SKM-1 treated with dmso at 0.1 percent for 144 hours (cell line): ENCODE data around the gene GATA5.
"Not testable (repeated sequence)": the region's sequence is repeated elsewhere in the genome, so short reads cannot be mapped to it uniquely, and the experiment has no call there.

Experiments
- DNase-seq: peaks from one replicate; lab custom pipeline; 2025; ENCODE audit not compliant: unreplicated experiment; lab: John Stamatoyannopoulos, UW

The GATA5 gene

DNA sequence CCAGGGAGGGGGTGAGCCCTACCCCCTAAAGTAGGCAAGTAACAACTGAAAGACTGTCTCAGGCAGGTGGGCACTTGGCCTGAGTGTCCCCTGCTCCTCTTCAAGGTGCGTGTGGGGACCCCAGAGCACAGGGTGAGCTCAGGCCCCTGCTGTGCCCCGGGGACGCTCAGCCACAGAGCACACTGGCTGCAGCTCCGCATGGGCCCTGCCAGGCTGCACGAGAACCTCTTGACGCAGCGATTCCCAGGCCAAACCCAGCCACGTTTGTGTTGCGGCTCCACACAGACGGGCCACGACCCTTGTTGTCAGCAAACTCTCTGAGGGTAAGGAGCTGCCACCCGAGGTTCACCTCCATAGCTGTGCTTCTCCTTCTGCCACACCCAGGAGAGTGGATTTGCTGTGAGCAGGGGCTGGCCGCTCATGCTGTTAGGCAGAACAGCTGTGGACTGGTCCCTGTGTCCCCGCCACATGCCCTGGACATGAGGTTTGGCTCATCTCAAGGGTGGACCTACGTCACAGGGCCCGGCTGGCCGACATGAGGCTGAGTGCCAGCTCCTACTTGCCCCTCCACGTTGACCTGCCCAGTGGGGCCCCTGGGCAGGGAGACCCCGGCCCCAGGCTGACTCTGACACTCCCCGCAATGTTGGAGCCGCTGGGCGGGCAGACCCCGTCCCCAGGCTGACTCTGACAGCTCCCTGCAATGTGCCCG, 29.7 kb upstream of the GATA5 start:
- no peak for DNase-seq

- no peak for DNase-seq
Measured at GRCh38 chr20:62504323-62504722, 28.5 kb upstream of the GATA5 start.

GRCh38 chr20:62503401-62504178, 27.8 kb upstream of the GATA5 start:
- DNase-seq, result no peak

GRCh38 chr20:62502496-62503095, 26.8 kb upstream of the GATA5 start:
- no peak for DNase-seq

DNA sequence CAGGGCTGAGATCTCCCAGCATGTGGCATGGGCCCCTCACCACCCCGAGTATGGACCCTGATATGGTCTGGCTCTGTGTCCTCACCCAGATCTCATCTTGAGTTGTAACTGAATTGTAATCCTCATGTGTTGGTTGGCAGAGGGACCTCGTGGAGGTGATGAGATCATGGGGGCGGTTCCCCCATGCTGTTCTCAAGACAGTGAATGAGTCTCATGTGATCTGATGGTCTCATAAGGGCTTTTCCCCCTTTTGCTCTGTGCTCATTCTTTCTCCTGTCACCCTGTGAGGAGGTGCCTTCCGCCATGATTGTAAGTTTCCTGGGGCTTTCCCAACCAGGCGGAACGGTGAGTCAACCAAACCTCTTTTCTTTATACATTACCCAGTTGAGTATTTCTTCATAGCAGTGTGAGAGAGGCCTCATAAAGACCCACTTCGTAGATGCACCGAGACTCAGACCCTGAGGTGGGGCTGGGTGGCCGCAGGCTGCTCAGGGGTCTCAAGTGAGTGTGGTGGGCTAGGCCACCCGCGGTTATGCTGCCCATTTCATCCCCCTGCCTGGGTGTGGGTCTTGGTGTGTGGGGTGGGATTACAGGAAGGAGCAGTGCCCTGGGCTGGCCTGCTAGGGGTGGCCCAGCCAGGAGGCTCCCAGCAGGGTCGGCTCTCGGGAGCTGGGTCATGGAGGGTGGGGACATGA, 26.2 kb upstream of the GATA5 start:
- DNase-seq, result no peak

DNA sequence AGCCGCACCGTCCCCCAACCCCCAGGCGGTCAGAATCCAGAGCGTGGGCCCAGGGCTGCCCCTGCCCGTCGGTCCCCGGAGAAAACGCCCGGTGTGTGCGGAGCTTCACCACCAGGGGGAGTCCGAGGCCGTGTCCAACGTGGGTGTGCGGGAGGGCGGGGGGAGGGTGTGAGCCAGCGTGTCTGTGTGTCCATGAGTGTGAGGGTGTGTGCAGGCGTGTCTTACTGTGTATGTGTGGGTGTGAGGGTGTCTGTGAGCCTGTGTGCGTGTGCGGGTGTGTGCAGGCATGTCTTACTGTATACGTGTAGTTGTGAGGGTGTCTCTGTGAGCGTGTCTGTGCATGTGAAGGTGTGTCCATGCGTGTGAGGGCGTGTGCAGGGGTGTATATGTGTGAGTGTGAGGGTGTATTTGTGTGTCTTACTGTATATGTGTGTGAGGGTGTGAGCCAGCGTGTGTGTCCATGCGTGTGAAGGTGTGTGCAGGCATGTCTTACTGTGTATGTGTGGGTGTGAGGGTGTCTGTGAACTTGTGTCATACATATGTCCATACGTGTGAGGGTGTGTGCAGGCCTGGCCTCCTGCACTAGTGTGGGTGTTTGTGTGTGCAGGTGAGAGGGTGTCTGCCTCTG, 24.6 kb upstream of the GATA5 start:
- DNase-seq, result peak; percentile 56

GRCh38 chr20:62499758-62500236, 24.0 kb upstream of the GATA5 start:
- DNase-seq, result no peak

DNA sequence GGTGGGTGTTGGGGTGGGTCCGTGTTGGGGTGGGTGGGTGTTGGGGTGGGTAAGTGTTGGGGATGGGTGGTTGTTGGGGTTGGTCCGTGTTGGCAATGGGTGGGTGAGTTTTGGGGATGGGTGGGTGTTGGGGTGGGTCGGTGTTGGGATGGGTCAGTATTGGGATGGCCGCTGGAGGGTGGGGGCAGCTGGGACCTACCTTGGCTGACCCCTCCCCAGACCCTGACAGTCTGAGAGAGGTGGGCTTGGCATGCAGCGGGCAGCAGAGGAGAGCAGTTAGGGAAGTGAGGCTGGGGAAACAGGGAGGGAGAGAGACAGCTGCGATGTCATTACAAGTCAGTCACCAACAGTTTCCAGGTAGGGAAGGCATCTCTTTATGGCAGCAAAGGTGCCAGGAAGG, 23.1 kb upstream of the GATA5 start:
- no peak for DNase-seq

DNA sequence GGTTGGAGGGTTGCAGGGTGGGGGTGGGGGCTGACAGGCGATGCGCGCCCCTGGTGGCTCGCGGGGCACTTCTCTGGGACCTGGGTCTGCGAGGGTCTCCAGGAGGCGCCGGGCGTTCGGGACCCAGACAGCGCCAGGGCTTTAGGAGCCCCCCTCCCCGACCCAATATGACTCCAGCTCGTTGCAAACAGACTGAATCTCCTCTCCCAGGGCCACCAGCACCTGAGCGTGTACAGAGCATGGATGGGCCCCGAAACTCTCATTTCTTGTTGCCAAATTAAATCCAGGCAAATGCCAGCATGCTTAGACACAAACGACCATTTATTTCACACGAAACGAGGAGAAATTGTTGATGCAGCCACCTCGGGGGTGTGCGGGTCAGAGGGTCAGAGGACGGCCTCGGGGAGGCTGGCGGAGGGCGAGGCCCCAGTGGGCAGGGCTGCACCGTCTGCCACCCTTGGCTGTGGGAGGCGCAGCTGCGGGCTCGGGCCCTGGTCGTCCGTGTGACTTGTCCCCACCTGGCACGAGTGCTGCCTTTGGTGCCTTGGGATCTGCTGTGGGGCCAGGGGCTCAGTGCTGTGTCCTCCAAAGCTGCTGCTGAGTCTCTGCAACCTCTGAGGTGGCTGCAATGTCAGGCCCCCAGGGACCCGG, 20.9 kb upstream of the GATA5 start:
- no peak for DNase-seq

DNA sequence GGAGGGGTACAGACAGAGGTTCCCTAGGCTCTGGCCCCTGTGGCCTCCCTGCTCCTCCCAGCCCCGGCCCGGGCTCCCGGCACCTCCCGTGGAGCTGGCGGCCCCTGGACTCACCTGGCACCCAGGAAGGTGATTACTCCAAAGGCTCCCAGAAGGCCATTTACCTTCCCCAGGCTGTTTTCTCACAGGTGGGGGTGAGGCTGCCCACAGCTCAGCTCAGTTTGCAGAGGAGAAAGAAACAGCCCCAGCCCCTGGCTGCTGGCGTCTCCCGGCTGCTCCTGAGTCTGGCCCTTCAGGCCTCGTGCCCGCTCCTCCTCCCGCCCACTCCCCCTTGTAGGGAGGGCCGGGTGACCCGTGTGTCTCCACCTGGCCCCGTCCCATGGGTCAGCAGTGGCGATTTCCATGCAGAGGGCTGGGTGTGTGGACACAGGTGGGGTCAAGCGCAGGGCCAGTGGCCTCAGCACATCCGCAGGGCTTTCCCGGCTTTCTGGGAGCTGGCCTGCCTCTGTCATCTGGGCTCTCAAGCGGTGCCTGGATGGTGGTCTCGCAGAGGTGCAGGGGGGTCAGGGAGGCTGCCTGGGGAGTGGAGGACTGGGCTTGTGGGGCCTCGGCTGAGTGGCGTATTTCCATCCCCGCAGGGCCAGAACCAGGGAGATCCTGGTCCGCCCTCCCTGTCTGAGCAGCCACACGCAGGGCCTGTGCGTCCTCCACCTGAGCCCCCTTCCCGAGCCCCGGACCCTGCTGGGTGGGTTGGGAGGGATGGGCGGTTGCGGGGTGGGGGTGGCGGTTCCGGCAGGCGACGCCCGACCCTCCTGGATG, 20.2 kb upstream of the GATA5 start:
- no peak for DNase-seq

- peak; percentile 26 for DNase-seq
Measured at GRCh38 chr20:62494980-62495748, 19.4 kb upstream of the GATA5 start.

DNA sequence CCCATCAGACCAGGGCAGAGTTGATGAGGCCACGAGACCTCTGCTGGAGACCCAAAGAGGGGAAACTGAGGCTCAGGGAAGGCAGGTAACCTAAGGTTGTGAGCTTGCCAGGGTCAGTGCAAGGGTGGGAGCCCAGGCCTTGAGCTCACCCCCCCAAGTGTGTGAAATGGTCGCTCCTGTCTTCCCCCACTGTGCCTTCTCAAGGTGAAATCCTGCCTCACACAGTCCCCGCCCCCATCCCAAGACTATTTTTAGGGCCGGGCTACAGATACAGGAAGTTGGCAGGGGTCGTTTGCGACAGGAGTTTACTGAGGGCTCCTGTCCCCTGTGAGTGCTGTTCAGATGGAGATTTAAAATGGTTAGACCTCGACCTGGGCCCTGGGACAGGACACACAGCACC, 18.7 kb upstream of the GATA5 start:
- DNase-seq, result peak; percentile 54

GRCh38 chr20:62493886-62494285, 18.1 kb upstream of the GATA5 start:
- no peak for DNase-seq

DNA sequence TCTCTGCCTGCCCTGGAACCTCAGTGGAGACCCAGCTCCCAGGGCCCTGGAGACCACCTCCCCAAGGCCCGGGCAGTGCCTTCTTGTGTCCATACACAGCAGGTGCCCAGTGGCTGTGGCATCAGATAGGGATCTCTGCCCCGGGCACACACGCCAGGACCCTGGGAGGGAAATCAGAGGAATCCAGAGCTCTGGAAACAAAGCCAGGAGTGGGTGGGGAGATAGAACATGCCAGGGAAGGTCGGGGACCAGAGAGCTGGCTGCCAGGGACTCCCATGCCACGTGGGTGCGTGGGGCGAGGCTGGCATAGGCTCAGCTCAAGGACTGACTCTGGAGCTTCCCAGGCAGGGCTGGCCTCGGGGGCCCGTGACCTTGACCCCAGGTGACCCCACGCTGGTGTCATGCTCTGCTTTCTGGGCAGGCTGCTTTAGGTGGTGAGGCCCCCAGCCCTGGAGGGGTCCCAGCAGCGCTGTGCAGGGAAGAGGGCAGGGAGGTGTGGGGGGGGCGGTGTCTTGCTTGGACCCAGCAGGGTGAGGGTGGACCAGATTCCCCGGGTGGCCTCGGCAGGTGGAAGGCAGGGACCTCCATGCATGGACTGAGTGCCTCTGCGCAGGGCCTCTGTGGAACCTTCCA, 17.6 kb upstream of the GATA5 start:
- no peak for DNase-seq

DNA sequence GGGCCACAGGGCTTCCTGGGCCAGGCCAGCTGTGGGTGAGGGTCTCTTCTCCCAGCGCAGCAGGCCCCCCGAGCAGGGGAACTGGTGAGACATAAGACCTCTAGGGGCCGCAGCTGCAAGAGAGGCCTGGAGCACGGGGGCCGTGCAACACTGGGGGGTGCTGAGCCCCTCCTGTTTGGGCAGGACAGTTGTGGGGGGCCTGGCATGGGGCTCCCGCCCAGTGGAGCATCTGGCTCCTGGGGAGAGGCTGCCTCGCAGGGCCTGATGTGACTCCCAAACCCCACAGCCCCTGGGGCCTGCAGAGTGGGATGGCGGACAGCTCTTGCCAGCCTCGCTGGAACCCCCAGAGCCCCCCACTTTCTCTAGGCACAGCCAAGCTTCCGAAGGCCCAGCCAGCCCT, 16.9 kb upstream of the GATA5 start:
- no peak for DNase-seq

- DNase-seq, result not testable (repeated sequence)
Measured at GRCh38 chr20:62490783-62491182, 15.0 kb upstream of the GATA5 start.

GRCh38 chr20:62489932-62490263, 14.1 kb upstream of the GATA5 start:
- DNase-seq, result no peak

- DNase-seq, result no peak
Measured at GRCh38 chr20:62489186-62489931, 13.6 kb upstream of the GATA5 start.
